Ishikawa (cell line): ENCODE data around the gene RAP1GAP.

Source experiments
- TAF1 ChIP-seq: IDR thresholded peaks from 2 replicates; pipeline ENCODE4 v1.6.1; 2012; ENCODE audit warnings: low read depth, mild to moderate bottlenecking
- TF ChIP-seq, protein P1 (sequence below): IDR thresholded peaks from 2 replicates; pipeline ENCODE4 v1.6.1; 2012; ENCODE audit warnings: low read depth, mild to moderate bottlenecking
- TF ChIP-seq, protein P2 (sequence below): IDR thresholded peaks from 2 replicates; pipeline ENCODE4 v1.6.1; 2012

DNA sequence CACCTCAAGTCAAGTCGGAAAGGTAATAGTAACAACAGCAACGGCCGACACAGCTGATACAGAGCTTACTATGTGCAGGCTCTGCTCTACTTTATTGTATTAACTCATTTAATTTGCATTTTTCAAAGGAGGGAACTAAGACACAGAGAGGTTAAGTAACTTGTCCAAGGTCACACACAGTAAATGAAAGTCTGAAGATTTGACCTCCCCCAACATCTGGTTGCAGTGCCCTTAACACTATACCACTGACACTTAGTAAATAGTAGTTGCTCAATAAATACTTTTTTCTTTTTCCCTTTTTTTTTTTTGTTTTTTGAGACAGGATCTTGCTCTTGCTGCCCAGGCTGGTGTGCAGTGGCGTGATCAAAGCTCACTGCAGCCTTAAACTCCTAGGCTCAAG is 39.2 kb downstream of the RAP1GAP start:
- TF ChIP-seq, protein P1, sequence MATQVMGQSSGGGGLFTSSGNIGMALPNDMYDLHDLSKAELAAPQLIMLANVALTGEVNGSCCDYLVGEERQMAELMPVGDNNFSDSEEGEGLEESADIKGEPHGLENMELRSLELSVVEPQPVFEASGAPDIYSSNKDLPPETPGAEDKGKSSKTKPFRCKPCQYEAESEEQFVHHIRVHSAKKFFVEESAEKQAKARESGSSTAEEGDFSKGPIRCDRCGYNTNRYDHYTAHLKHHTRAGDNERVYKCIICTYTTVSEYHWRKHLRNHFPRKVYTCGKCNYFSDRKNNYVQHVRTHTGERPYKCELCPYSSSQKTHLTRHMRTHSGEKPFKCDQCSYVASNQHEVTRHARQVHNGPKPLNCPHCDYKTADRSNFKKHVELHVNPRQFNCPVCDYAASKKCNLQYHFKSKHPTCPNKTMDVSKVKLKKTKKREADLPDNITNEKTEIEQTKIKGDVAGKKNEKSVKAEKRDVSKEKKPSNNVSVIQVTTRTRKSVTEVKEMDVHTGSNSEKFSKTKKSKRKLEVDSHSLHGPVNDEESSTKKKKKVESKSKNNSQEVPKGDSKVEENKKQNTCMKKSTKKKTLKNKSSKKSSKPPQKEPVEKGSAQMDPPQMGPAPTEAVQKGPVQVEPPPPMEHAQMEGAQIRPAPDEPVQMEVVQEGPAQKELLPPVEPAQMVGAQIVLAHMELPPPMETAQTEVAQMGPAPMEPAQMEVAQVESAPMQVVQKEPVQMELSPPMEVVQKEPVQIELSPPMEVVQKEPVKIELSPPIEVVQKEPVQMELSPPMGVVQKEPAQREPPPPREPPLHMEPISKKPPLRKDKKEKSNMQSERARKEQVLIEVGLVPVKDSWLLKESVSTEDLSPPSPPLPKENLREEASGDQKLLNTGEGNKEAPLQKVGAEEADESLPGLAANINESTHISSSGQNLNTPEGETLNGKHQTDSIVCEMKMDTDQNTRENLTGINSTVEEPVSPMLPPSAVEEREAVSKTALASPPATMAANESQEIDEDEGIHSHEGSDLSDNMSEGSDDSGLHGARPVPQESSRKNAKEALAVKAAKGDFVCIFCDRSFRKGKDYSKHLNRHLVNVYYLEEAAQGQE = no peak
- TF ChIP-seq, protein P2, sequence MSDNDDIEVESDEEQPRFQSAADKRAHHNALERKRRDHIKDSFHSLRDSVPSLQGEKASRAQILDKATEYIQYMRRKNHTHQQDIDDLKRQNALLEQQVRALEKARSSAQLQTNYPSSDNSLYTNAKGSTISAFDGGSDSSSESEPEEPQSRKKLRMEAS = no peak
- TF ChIP-seq TAF1 = no peak
